ENCODE measurements around the gene SHOX.
"Not testable (repeated sequence)": the region's sequence is repeated elsewhere in the genome, so short reads cannot be mapped to it uniquely, and the experiment has no call there.

Gene SHOX

GRCh38 chrX:646228-646495 is 15.6 kb downstream of the SHOX start:
- Histone ChIP-seq H4K20me1 (ENCODE audit: insufficient read depth) (no peaks in the 10 kb centered on the region), H3K27me3 (ENCODE audit: insufficient read depth, low read depth) (no peaks in the 10 kb centered on the region), H3K4me3 (IDR thresholded peaks at IDR 0.05; ENCODE audit: insufficient read depth, low read depth, low read length) (no peak overlapping the region), H3K9ac (no peak overlapping the region), H3K79me2 (ENCODE audit: insufficient read depth, low read depth) (no peaks in the 10 kb centered on the region), H3K4me1 (ENCODE audit: low read depth, poor library complexity, severe bottlenecking) (no peaks in the 10 kb centered on the region), H3K27ac (no peak overlapping the region), H3K4me2 (no peak overlapping the region), H2AFZ (ENCODE audit: low read depth) (no peak overlapping the region), H3K36me3 (ENCODE audit: insufficient read depth) (no peaks in the 10 kb centered on the region)
- TF ChIP-seq CTCF (conservative IDR thresholded peaks at IDR 0.05; ENCODE audit: low read depth, low read length) = no peak

GRCh38 chrX:646796-647195 is 16.2 kb downstream of the SHOX start:
- no peaks in the 10 kb centered on the region for H3K36me3 ChIP-seq (ENCODE audit: insufficient read depth)
- no peaks in the 10 kb centered on the region for H3K79me2 ChIP-seq (ENCODE audit: insufficient read depth, low read depth)
- H3K4me2 ChIP-seq = no peak overlapping the region
- no peak overlapping the region for H3K27ac ChIP-seq
- no peak overlapping the region for H2AFZ ChIP-seq (ENCODE audit: low read depth)
- no peak overlapping the region for H3K9ac ChIP-seq
- no peak overlapping the region for H3K4me3 ChIP-seq (IDR thresholded peaks at IDR 0.05; ENCODE audit: insufficient read depth, low read depth, low read length)
- no peaks in the 10 kb centered on the region for H3K4me1 ChIP-seq (ENCODE audit: low read depth, poor library complexity, severe bottlenecking)
- no peaks in the 10 kb centered on the region for H3K27me3 ChIP-seq (ENCODE audit: insufficient read depth, low read depth)
- no peak for TF ChIP-seq CTCF (conservative IDR thresholded peaks at IDR 0.05; ENCODE audit: low read depth, low read length)
- no peaks in the 10 kb centered on the region for H4K20me1 ChIP-seq (ENCODE audit: insufficient read depth)

GRCh38 chrX:649166-649565 is 18.6 kb downstream of the SHOX start:
- Histone ChIP-seq H3K4me1 (ENCODE audit: low read depth, poor library complexity, severe bottlenecking) (no peaks in the 10 kb centered on the region), H4K20me1 (ENCODE audit: insufficient read depth) (no peaks in the 10 kb centered on the region), H3K27me3 (ENCODE audit: insufficient read depth, low read depth) (no peaks in the 10 kb centered on the region), H3K4me3 (IDR thresholded peaks at IDR 0.05; ENCODE audit: insufficient read depth, low read depth, low read length) (no peak overlapping the region), H3K79me2 (ENCODE audit: insufficient read depth, low read depth) (no peaks in the 10 kb centered on the region), H2AFZ (ENCODE audit: low read depth) (no peak overlapping the region), H3K9ac (no peak overlapping the region), H3K4me2 (no peak overlapping the region), H3K27ac (no peak overlapping the region), H3K36me3 (ENCODE audit: insufficient read depth) (no peaks in the 10 kb centered on the region)
- TF ChIP-seq CTCF (conservative IDR thresholded peaks at IDR 0.05; ENCODE audit: low read depth, low read length) = no peak

GRCh38 chrX:650324-650723 is 19.7 kb downstream of the SHOX start:
- H2AFZ ChIP-seq (ENCODE audit: low read depth) = no peak overlapping the region
- no peak overlapping the region for H3K4me3 ChIP-seq (IDR thresholded peaks at IDR 0.05; ENCODE audit: insufficient read depth, low read depth, low read length)
- H3K9ac ChIP-seq = no peak overlapping the region
- no peaks in the 10 kb centered on the region for H3K4me1 ChIP-seq (ENCODE audit: low read depth, poor library complexity, severe bottlenecking)
- H3K4me2 ChIP-seq = no peak overlapping the region
- no peaks in the 10 kb centered on the region for H3K36me3 ChIP-seq (ENCODE audit: insufficient read depth)
- H4K20me1 ChIP-seq (ENCODE audit: insufficient read depth) = no peaks in the 10 kb centered on the region
- no peak for TF ChIP-seq CTCF (conservative IDR thresholded peaks at IDR 0.05; ENCODE audit: low read depth, low read length)
- H3K27me3 ChIP-seq (ENCODE audit: insufficient read depth, low read depth) = no peaks in the 10 kb centered on the region
- no peaks in the 10 kb centered on the region for H3K79me2 ChIP-seq (ENCODE audit: insufficient read depth, low read depth)
- H3K27ac ChIP-seq = no peak overlapping the region

GRCh38 chrX:650811-651210 is 20.2 kb downstream of the SHOX start:
- H3K9ac ChIP-seq = no peak overlapping the region
- H3K27me3 ChIP-seq (ENCODE audit: insufficient read depth, low read depth) = no peaks in the 10 kb centered on the region
- TF ChIP-seq CTCF (conservative IDR thresholded peaks at IDR 0.05; ENCODE audit: low read depth, low read length) = no peak
- no peaks in the 10 kb centered on the region for H3K79me2 ChIP-seq (ENCODE audit: insufficient read depth, low read depth)
- no peak overlapping the region for H2AFZ ChIP-seq (ENCODE audit: low read depth)
- H3K4me2 ChIP-seq = no peak overlapping the region
- H3K27ac ChIP-seq = no peak overlapping the region
- no peaks in the 10 kb centered on the region for H3K4me1 ChIP-seq (ENCODE audit: low read depth, poor library complexity, severe bottlenecking)
- no peaks in the 10 kb centered on the region for H3K36me3 ChIP-seq (ENCODE audit: insufficient read depth)
- no peaks in the 10 kb centered on the region for H4K20me1 ChIP-seq (ENCODE audit: insufficient read depth)
- no peak overlapping the region for H3K4me3 ChIP-seq (IDR thresholded peaks at IDR 0.05; ENCODE audit: insufficient read depth, low read depth, low read length)

- H3K27ac ChIP-seq; H2AFZ ChIP-seq (ENCODE audit: low read depth); H3K27me3 ChIP-seq (ENCODE audit: insufficient read depth, low read depth); H3K4me3 ChIP-seq (IDR thresholded peaks at IDR 0.05; ENCODE audit: insufficient read depth, low read depth, low read length); H3K9ac ChIP-seq; H3K4me1 ChIP-seq (ENCODE audit: low read depth, poor library complexity, severe bottlenecking); H3K79me2 ChIP-seq (ENCODE audit: insufficient read depth, low read depth); H3K36me3 ChIP-seq (ENCODE audit: insufficient read depth); H3K4me2 ChIP-seq; H4K20me1 ChIP-seq (ENCODE audit: insufficient read depth): not testable (repeated sequence)
These were observed 21.3 kb downstream of the SHOX start for GRCh38 chrX:651922-652321.

All from KMS-11 (cell line).